Uterus (tissue), 2 donors: ENCODE measurements around the gene MIER2.
"Not testable (repeated sequence)": the region's sequence is repeated elsewhere in the genome, so short reads cannot be mapped to it uniquely, and the experiment has no call there.

Experiments
- CTCF ChIP-seq, 4 experiments: fragments of 200-600 bp in 2 of 4; fragments of 450-650 bp in 2 of 4; sonication (generic) in 2 of 4; IDR thresholded peaks; one replicate each; pipeline ENCODE4 v1.5.1; 2016 to 2019; ENCODE audit warnings: antibody characterized with exemption in 4 of 4, mild to moderate bottlenecking in 2 of 4, moderate library complexity in 1 of 4
- POLR2A ChIP-seq, 2 donors: fragments of 450-650 bp; IDR thresholded peaks; one replicate each; pipeline ENCODE4 v1.6.1; 2016; ENCODE audit warnings: antibody characterized with exemption in 2 of 2, mild to moderate bottlenecking in 1 of 2, moderate library complexity in 1 of 2

GRCh38 chr19:256804-257203 is 87.8 kb downstream of the MIER2 start:
- TF ChIP-seq CTCF, POLR2A (IDR thresholded peaks at IDR 0.05): not testable (repeated sequence)
